HEK293 (cell line): ENCODE measurements around the gene AP2M1.

ENCODE experiments used
- HOXC10 ChIP-seq: sonication (generic); formaldehyde crosslinking; IDR thresholded peaks from 2 replicates; pipeline ENCODE4 v1.8.1; 2023; ENCODE audit warnings: mild to moderate bottlenecking, missing genetic modification reagents
- MYNN ChIP-seq: fragments of 450-650 bp; formaldehyde crosslinking; IDR thresholded peaks from 2 replicates; pipeline ENCODE4 v1.5.1; 2016; ENCODE audit warnings: missing biosample characterization, missing genetic modification characterization, borderline replicate concordance
- OSR2 ChIP-seq: fragments of 450-650 bp; formaldehyde crosslinking; IDR thresholded peaks from 2 replicates; pipeline ENCODE4 v1.5.1; 2016; ENCODE audit warnings: missing biosample characterization, missing genetic modification characterization
- PRDM1 ChIP-seq: fragments of 450-650 bp; formaldehyde crosslinking; IDR thresholded peaks from 2 replicates; pipeline ENCODE4; 2016; ENCODE audit warnings: missing biosample characterization, missing genetic modification characterization
- TCF7L2 ChIP-seq: IDR thresholded peaks from 2 replicates; pipeline ENCODE4 v1.6.1; 2011; ENCODE audit warnings: low read depth, mild to moderate bottlenecking, inconsistent platforms, low read length, moderate library complexity, borderline replicate concordance
- TRIM28 ChIP-seq: IDR thresholded peaks from 2 replicates; pipeline ENCODE4 v1.6.1; 2011; ENCODE audit warnings: low read length, control low read depth, borderline replicate concordance
- YY1 ChIP-seq: fragments of 450-650 bp; formaldehyde crosslinking; IDR thresholded peaks from 2 replicates; pipeline ENCODE4 v1.5.1; 2018; ENCODE audit warnings: missing biosample characterization, missing genetic modification characterization
- ZBTB48 ChIP-seq: fragments of 450-650 bp; formaldehyde crosslinking; IDR thresholded peaks from 2 replicates; pipeline ENCODE4 v1.5.1; 2016; ENCODE audit warnings: missing biosample characterization, missing genetic modification characterization
- ZEB2 ChIP-seq: fragments of 450-650 bp; formaldehyde crosslinking; IDR thresholded peaks from 2 replicates; pipeline ENCODE4 v1.5.1; 2016; ENCODE audit warnings: missing biosample characterization, missing genetic modification characterization
- ZFHX2 ChIP-seq: fragments of 450-650 bp; formaldehyde crosslinking; conservative IDR thresholded peaks from 2 replicates; pipeline ENCODE4 v1.5.1; 2016; ENCODE audit warnings: missing biosample characterization, missing genetic modification characterization
- ZFP69B ChIP-seq: fragments of 450-650 bp; formaldehyde crosslinking; IDR thresholded peaks from 2 replicates; pipeline ENCODE4 v1.5.1; 2016; ENCODE audit warnings: missing biosample characterization, missing genetic modification characterization
- ZNF133 ChIP-seq: fragments of 450-650 bp; formaldehyde crosslinking; IDR thresholded peaks from 2 replicates; pipeline ENCODE4 v1.5.1; 2016; ENCODE audit warnings: missing biosample characterization, missing genetic modification characterization
- ZNF146 ChIP-seq: fragments of 450-650 bp; formaldehyde crosslinking; IDR thresholded peaks from 2 replicates; pipeline ENCODE4 v1.5.1; 2016; ENCODE audit warnings: missing biosample characterization, missing genetic modification characterization
- ZNF19 ChIP-seq: fragments of 450-650 bp; formaldehyde crosslinking; IDR thresholded peaks from 2 replicates; pipeline ENCODE4; 2016; ENCODE audit warnings: missing biosample characterization, missing genetic modification characterization, low read depth
- ZNF248 ChIP-seq: fragments of 450-650 bp; formaldehyde crosslinking; IDR thresholded peaks from 2 replicates; pipeline ENCODE4 v1.5.1; 2017; ENCODE audit warnings: missing biosample characterization, missing genetic modification characterization
- ZNF335 ChIP-seq: fragments of 450-650 bp; formaldehyde crosslinking; conservative IDR thresholded peaks from 2 replicates; pipeline ENCODE4 v1.5.1; 2016; ENCODE audit warnings: missing biosample characterization, missing genetic modification characterization
- ZNF341 ChIP-seq: fragments of 450-650 bp; formaldehyde crosslinking; IDR thresholded peaks from 2 replicates; pipeline ENCODE4; 2016; ENCODE audit warnings: low read depth, missing biosample characterization, missing genetic modification characterization
- ZNF404 ChIP-seq: fragments of 450-650 bp; formaldehyde crosslinking; IDR thresholded peaks from 2 replicates; pipeline ENCODE4 v1.5.1; 2017; ENCODE audit warnings: missing biosample characterization, missing genetic modification characterization
- ZNF426 ChIP-seq: fragments of 450-650 bp; formaldehyde crosslinking; IDR thresholded peaks from 2 replicates; pipeline ENCODE4 v1.5.1; 2017; ENCODE audit warnings: missing biosample characterization, missing genetic modification characterization, mild to moderate bottlenecking, inconsistent platforms, moderate library complexity
- ZNF561 ChIP-seq: fragments of 450-650 bp; IDR thresholded peaks from 2 replicates; pipeline ENCODE4 v1.5.1; 2018; ENCODE audit warnings: missing biosample characterization, missing genetic modification characterization, borderline replicate concordance
- ZNF626 ChIP-seq: fragments of 450-650 bp; sonication (Bioruptor Pico); formaldehyde crosslinking; IDR thresholded peaks from 2 replicates; pipeline ENCODE4 v1.5.1; 2018; ENCODE audit warnings: missing biosample characterization, missing genetic modification characterization, inconsistent platforms
- ZNF658 ChIP-seq: fragments of 450-650 bp; formaldehyde crosslinking; IDR thresholded peaks from 2 replicates; pipeline ENCODE4; 2016; ENCODE audit warnings: missing biosample characterization, missing genetic modification characterization
- ZNF701 ChIP-seq: fragments of 450-650 bp; formaldehyde crosslinking; IDR thresholded peaks from 2 replicates; pipeline ENCODE4 v1.5.1; 2016; ENCODE audit warnings: missing biosample characterization, missing genetic modification characterization
- ZNF777 ChIP-seq: fragments of 450-650 bp; formaldehyde crosslinking; IDR thresholded peaks from 2 replicates; pipeline ENCODE4 v1.5.1; 2017; ENCODE audit warnings: missing biosample characterization, missing genetic modification characterization, borderline replicate concordance
- ZNF791 ChIP-seq: fragments of 450-650 bp; formaldehyde crosslinking; IDR thresholded peaks from 2 replicates; pipeline ENCODE4 v1.5.1; 2016; ENCODE audit warnings: missing biosample characterization, missing genetic modification characterization
- ZXDB ChIP-seq: fragments of 450-650 bp; formaldehyde crosslinking; IDR thresholded peaks from 2 replicates; pipeline ENCODE4 v1.5.1; 2016; ENCODE audit warnings: missing biosample characterization, missing genetic modification characterization
- TF ChIP-seq, protein P1 (sequence below): fragments of 450-650 bp; formaldehyde crosslinking; optimal IDR thresholded peaks from 2 replicates; pipeline ENCODE3; 2016; ENCODE audit warnings: missing biosample characterization, mild to moderate bottlenecking, missing genetic modification characterization
- TF ChIP-seq, protein P2 (sequence below): fragments of 450-650 bp; formaldehyde crosslinking; IDR thresholded peaks from 2 replicates; pipeline ENCODE4 v1.5.1; 2016; ENCODE audit warnings: missing biosample characterization, missing genetic modification characterization
- TF ChIP-seq, protein P3 (sequence below): IDR thresholded peaks from 2 replicates; pipeline ENCODE4 v1.6.1; 2011; ENCODE audit warnings: mild to moderate bottlenecking, low read depth, low read length, borderline replicate concordance
- TF ChIP-seq, protein P4 (sequence below): fragments of 450-650 bp; formaldehyde crosslinking; conservative IDR thresholded peaks from 2 replicates; pipeline ENCODE4 v1.5.1; 2016; ENCODE audit warnings: low read depth, missing biosample characterization, missing genetic modification characterization

The AP2M1 gene

DNA sequence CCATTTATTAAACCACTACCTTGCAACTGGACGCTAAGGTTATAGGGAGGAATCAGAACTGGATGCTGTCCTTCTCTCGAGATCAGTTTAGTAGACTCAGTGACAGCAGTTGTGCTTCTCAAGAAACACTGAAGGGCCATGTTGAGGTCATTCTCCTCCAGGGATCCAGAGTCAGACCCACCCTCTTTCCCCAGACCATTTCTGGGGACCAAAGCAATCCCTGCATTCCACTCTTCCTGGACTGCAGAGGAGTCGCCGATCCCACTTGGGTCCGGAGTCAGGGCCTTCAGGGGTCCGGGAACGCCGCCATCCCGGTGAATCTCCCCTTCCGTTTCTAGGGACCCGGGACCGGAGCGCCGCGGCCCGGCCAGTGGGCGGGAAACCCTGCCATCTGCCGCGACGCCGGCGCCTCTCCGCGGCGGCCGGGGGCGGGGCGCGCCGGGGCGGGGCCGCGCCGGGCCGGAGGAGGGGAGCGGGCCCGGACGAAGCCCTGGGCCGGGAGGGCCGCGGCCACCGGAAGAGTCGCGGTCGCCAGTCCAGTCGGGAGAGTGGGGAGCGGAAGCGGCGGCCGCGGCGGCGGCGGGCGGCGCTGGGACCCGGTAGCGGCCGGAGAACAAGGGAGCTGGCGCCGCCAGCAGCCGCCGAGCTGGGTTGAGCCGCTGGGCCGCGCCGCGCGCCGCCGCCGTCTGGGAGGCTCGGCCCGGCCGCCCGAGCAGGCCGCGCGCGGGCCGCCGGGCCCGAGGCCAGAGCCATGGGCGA is 19.6 kb upstream of the AP2M1 start, which contains the start of gene DVL3 (continued):
- no peak for TF ChIP-seq ZNF777 (tag by site-specific recombination)
- no peak for TF ChIP-seq ZFP69B (tag by site-specific recombination)
- TF ChIP-seq ZEB2 (tag by site-specific recombination), result 0 out of 2 replicates have a peak, but pooled peaks have one; percentile 25
- no peak for TF ChIP-seq OSR2 (tag by site-specific recombination)
- TF ChIP-seq ZBTB48 (tag by site-specific recombination), result peak; percentile 90
- TF ChIP-seq ZNF19 (tag by site-specific recombination), result no peak
- no peak for TF ChIP-seq ZNF146 (tag by site-specific recombination)
- TF ChIP-seq, protein P1, sequence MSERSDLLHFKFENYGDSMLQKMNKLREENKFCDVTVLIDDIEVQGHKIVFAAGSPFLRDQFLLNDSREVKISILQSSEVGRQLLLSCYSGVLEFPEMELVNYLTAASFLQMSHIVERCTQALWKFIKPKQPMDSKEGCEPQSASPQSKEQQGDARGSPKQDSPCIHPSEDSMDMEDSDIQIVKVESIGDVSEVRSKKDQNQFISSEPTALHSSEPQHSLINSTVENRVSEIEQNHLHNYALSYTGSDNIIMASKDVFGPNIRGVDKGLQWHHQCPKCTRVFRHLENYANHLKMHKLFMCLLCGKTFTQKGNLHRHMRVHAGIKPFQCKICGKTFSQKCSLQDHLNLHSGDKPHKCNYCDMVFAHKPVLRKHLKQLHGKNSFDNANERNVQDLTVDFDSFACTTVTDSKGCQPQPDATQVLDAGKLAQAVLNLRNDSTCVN (tag by site-specific recombination), result peak; percentile 22
- peak; percentile 15; the same call in 1 of the 2 replicates for TF ChIP-seq ZFHX2
- no peak for TF ChIP-seq ZNF404
- TF ChIP-seq ZNF426 (tag by site-specific recombination), result no peak
- TF ChIP-seq, protein P2, sequence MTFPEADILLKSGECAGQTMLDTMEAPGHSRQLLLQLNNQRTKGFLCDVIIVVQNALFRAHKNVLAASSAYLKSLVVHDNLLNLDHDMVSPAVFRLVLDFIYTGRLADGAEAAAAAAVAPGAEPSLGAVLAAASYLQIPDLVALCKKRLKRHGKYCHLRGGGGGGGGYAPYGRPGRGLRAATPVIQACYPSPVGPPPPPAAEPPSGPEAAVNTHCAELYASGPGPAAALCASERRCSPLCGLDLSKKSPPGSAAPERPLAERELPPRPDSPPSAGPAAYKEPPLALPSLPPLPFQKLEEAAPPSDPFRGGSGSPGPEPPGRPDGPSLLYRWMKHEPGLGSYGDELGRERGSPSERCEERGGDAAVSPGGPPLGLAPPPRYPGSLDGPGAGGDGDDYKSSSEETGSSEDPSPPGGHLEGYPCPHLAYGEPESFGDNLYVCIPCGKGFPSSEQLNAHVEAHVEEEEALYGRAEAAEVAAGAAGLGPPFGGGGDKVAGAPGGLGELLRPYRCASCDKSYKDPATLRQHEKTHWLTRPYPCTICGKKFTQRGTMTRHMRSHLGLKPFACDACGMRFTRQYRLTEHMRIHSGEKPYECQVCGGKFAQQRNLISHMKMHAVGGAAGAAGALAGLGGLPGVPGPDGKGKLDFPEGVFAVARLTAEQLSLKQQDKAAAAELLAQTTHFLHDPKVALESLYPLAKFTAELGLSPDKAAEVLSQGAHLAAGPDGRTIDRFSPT, result no peak
- TF ChIP-seq ZNF791 (tag by site-specific recombination), result no peak
- no peak for TF ChIP-seq ZNF701 (tag by site-specific recombination)
- no peak for TF ChIP-seq MYNN (tag by site-specific recombination)
- no peak for TF ChIP-seq PRDM1
- TF ChIP-seq ZNF133, result no peak
- TF ChIP-seq ZNF626 (tag by site-specific recombination), result no peak
- TF ChIP-seq, protein P3, sequence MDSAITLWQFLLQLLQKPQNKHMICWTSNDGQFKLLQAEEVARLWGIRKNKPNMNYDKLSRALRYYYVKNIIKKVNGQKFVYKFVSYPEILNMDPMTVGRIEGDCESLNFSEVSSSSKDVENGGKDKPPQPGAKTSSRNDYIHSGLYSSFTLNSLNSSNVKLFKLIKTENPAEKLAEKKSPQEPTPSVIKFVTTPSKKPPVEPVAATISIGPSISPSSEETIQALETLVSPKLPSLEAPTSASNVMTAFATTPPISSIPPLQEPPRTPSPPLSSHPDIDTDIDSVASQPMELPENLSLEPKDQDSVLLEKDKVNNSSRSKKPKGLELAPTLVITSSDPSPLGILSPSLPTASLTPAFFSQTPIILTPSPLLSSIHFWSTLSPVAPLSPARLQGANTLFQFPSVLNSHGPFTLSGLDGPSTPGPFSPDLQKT, result no peak
- no peak for TF ChIP-seq ZNF561 (tag by site-specific recombination)
- peak; percentile 67; the same call in 1 of the 2 replicates for TF ChIP-seq ZNF335
- TF ChIP-seq HOXC10, result no peak
- no peak for TF ChIP-seq ZNF341 (tag by site-specific recombination)
- TF ChIP-seq, protein P4, sequence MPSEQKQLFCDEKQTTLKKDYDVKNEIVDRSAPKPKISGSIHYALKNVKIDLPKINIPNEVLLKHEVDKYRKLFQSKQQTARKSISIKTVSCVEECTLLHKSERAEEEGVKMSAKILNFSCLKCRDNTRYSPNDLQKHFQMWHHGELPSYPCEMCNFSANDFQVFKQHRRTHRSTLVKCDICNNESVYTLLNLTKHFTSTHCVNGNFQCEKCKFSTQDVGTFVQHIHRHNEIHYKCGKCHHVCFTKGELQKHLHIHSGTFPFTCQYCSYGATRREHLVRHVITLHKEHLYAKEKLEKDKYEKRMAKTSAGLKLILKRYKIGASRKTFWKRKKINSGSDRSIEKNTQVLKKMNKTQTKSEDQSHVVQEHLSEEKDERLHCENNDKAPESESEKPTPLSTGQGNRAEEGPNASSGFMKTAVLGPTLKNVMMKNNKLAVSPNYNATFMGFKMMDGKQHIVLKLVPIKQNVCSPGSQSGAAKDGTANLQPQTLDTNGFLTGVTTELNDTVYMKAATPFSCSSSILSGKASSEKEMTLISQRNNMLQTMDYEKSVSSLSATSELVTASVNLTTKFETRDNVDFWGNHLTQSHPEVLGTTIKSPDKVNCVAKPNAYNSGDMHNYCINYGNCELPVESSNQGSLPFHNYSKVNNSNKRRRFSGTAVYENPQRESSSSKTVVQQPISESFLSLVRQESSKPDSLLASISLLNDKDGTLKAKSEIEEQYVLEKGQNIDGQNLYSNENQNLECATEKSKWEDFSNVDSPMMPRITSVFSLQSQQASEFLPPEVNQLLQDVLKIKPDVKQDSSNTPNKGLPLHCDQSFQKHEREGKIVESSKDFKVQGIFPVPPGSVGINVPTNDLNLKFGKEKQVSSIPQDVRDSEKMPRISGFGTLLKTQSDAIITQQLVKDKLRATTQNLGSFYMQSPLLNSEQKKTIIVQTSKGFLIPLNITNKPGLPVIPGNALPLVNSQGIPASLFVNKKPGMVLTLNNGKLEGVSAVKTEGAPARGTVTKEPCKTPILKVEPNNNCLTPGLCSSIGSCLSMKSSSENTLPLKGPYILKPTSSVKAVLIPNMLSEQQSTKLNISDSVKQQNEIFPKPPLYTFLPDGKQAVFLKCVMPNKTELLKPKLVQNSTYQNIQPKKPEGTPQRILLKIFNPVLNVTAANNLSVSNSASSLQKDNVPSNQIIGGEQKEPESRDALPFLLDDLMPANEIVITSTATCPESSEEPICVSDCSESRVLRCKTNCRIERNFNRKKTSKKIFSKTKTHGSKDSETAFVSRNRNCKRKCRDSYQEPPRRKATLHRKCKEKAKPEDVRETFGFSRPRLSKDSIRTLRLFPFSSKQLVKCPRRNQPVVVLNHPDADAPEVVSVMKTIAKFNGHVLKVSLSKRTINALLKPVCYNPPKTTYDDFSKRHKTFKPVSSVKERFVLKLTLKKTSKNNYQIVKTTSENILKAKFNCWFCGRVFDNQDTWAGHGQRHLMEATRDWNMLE (tag by site-specific recombination), result no peak
- TF ChIP-seq TCF7L2, result no peak
- TF ChIP-seq ZNF248 (tag by site-specific recombination), result no peak
- TF ChIP-seq YY1, result no peak
- TF ChIP-seq TRIM28, result no peak
- peak; percentile 63 for TF ChIP-seq ZXDB
- TF ChIP-seq ZNF658 (tag by site-specific recombination), result no peak
